LNCAP (cell line): Measurements from ENCODE around the gene SVBP.

Source experiments
- TF ChIP-seq, protein P1 (sequence below): fragments of 450-650 bp; IDR thresholded peaks from 2 replicates; pipeline ENCODE4 v1.5.1; 2017; ENCODE audit warnings: mild to moderate bottlenecking

SVBP gene

DNA sequence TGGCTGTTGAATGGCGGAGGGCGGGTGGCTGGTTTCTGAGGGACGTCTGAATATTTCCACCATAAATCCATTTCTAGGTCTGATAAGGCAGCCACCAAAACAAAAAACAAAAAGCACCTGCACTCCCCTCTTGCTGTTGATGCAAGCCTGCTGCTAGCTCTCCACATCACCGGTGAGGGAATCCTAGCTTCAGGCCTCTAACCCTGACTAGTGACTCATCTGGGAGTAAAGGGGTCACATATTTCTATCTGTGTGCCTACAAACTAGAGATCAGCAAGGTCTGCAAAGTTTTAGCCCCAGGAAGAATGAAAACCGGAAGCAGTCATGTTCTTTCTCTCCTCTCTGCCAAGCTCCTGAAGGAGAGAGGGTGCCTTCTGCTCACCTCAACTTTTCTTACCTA, 10.6 kb downstream of the SVBP start:
- TF ChIP-seq, protein P1, sequence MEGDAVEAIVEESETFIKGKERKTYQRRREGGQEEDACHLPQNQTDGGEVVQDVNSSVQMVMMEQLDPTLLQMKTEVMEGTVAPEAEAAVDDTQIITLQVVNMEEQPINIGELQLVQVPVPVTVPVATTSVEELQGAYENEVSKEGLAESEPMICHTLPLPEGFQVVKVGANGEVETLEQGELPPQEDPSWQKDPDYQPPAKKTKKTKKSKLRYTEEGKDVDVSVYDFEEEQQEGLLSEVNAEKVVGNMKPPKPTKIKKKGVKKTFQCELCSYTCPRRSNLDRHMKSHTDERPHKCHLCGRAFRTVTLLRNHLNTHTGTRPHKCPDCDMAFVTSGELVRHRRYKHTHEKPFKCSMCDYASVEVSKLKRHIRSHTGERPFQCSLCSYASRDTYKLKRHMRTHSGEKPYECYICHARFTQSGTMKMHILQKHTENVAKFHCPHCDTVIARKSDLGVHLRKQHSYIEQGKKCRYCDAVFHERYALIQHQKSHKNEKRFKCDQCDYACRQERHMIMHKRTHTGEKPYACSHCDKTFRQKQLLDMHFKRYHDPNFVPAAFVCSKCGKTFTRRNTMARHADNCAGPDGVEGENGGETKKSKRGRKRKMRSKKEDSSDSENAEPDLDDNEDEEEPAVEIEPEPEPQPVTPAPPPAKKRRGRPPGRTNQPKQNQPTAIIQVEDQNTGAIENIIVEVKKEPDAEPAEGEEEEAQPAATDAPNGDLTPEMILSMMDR: no peak

GRCh38 chr1:42806171-42806570, 11.0 kb downstream of the SVBP start:
- TF ChIP-seq, protein P1: no peak

DNA sequence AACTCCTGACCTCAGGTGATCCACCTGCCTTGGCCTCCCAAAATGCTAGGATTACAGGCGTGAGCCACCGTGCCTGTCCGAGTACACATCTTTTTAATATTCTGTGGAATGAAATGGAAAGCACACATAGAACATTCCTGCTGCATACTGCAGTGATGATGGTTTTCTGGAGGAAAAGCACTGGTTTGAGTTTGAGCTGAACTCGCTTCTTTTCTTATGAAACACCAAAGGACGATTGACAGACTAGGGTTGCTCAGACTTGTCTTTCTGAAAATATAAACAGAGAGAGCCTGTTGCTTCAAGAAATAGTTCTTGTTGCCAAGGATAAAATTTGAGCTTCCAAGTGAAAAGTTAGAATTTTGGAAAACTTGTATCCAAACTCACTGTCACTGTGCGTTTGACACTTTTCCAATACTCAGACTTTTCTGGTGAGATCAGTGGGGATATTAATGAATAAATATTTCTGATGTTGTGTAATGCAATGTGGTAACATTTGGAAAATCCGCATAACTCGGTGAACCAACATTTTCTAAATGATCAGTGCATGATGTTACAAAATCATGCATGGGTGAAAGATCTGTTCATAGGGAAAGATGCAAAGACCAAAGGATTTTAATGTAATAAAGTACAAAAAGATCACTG, 15.2 kb downstream of the SVBP start:
- TF ChIP-seq, protein P1: no peak

GRCh38 chr1:42797979-42798378, 19.2 kb downstream of the SVBP start:
- TF ChIP-seq, protein P1: no peak

DNA sequence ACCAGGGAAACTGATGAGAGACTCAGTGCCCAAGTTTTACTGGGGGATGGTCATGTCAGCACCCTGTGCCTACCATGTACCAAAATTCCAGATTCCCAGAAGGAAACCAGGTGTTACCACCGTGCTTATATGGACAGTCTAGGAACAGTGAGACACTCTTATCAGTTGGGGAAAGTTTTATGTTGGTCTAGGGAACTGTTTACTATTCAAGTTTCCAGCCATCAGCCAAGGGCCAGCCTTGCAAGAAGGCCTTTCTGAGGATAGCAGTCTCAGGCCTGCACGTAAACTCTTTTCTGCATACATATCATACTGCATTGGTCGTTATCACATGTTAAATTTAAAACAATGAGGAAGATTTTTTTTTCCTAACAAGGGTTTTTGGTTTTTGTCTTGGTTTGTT, 19.8 kb downstream of the SVBP start:
- TF ChIP-seq, protein P1: no peak

DNA sequence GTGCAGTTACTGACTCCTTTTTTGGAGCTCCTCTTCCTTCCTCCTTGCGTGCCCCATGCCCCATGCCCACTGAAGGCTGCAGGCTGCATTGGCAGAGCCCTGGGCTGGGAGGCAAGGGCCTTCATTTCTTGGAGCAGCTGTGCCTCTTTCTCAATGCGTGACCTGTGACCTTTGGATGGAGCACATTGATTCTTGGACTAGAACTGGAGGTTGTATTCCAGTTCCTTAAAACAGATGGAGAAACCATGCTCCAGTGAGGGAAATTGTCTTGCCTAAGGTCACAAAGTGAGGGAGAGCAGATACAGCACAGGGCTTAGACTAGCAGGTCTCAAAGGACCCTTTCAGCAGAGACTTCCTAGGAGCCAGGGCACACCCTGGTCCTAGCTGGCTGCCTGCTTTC, 23.4 kb downstream of the SVBP start:
- TF ChIP-seq, protein P1: no peak

DNA sequence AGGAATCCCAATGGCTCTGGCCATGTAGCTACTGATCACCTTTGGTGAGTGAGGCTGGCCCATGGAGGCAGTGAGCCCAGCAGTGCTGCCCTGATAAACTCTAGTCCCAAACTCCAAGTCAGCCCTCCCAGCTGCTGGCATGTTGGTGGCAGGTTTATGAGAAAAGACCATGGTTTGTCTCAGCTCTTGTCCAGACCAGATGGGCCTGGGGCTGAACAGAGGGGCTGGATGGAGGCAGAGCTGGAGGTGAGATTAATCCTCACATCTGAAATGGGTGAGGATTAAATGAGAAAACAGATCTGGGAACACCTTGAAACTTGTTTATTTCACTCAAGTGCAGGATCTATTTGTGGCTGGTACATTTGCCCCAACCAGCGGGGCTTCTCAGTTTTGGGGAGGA, 29.2 kb downstream of the SVBP start:
- TF ChIP-seq, protein P1: no peak

DNA sequence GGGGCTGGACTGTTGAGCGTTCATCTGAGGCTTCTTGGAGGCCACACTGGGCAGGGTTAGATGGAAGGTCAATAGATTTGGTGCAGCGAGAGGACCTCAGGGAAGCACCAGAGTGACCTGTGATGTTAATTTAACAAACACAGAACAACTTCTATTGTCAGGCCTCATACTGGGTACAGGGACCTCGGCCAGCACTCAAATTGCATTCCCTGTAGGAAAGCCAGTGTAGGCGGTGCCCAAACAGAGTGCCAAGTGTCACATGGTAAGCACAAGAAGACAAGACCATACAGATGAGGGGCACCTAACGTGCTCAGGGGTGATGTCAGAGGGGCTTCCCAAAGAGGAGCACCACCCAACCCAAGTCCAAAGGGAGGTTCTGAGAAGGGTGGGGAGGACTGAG, 31.1 kb downstream of the SVBP start:
- TF ChIP-seq, protein P1: no peak
